A673 (cell line): Measurements from ENCODE around the gene ENOX2. TPM values are rescaled to one million over a fixed set of nuclear protein-coding genes. Genes with fewer than 3 reads are reported as not detected.

Experiments used
- BruUV-seq: library from RNA; stranded (reverse); fragments of 400-500 nt; replicated peaks from 2 replicates; lab custom pipeline; 2021; lab: Mats Ljungman, UMichigan
- CTCF ChIA-PET: fragments of 300-600 bp; sonication (Branson Sonifier 250); formaldehyde crosslinking; loops from one replicate; lab custom pipeline; 2022; ENCODE audit warnings: antibody characterized with exemption; lab: Charles Lee
- POLR2A ChIA-PET: fragments of 300-600 bp; sonication (Branson Sonifier 250); formaldehyde crosslinking; loops from one replicate; lab custom pipeline; 2022; ENCODE audit warnings: antibody characterized with exemption; ENCODE audit not compliant: low non-redundant PET; lab: Charles Lee
- DNase-seq: peaks from one replicate; pipeline ENCODE4 v3.0.0-alpha.2; 2015; ENCODE audit warnings: low spot score
- H3K27ac ChIP-seq: fragments of 200-600 bp; sonication (generic); 2 replicates; pipeline ENCODE4 v1.5.1; 2016; ENCODE audit warnings: mixed run types, low read depth, mild to moderate bottlenecking, mixed read lengths, antibody characterized with exemption, low read length; ENCODE audit not compliant: poor library complexity, severe bottlenecking
- H3K27me3 ChIP-seq: fragments of 200-600 bp; sonication (generic); replicated peaks from 2 replicates; pipeline ENCODE4 v1.6.1; 2017; ENCODE audit warnings: mixed run types, low read depth, mild to moderate bottlenecking, mixed read lengths, antibody characterized with exemption, low read length; ENCODE audit not compliant: insufficient read depth, poor library complexity
- H3K36me3 ChIP-seq: fragments of 200-600 bp; sonication (generic); 2 replicates; pipeline ENCODE4 v1.6.1; 2016; ENCODE audit warnings: mixed run types, mild to moderate bottlenecking, mixed read lengths, antibody characterized with exemption, low read length; ENCODE audit not compliant: insufficient read depth, poor library complexity, severe bottlenecking
- H3K4me1 ChIP-seq: fragments of 200-600 bp; sonication (generic); 2 replicates; pipeline ENCODE4 v1.6.1; 2017; ENCODE audit warnings: mixed run types, mild to moderate bottlenecking, mixed read lengths, antibody characterized with exemption, low read length; ENCODE audit not compliant: insufficient read depth, poor library complexity, severe bottlenecking
- H3K4me3 ChIP-seq: fragments of 200-600 bp; sonication (generic); 2 replicates; pipeline ENCODE4 v1.5.1; 2016; ENCODE audit warnings: low read depth, mixed run types, mild to moderate bottlenecking, mixed read lengths, low read length; ENCODE audit not compliant: poor library complexity, severe bottlenecking
- H3K9me3 ChIP-seq: fragments of 200-600 bp; sonication (generic); 2 replicates; pipeline ENCODE4 v1.6.1; 2016; ENCODE audit warnings: mixed run types, low read depth, mild to moderate bottlenecking, mixed read lengths, antibody characterized with exemption, low read length; ENCODE audit not compliant: poor library complexity, severe bottlenecking
- CTCF ChIP-seq: fragments of 300-800, 200-600 bp; sonication (generic); conservative IDR thresholded peaks from 2 replicates; pipeline ENCODE4 v1.5.1; 2017; ENCODE audit warnings: low read depth, mild to moderate bottlenecking, antibody characterized with exemption, low read length, moderate library complexity, mixed read lengths
- EZH2 ChIP-seq: fragments of 200-600 bp; sonication (generic); IDR thresholded peaks from 2 replicates; pipeline ENCODE4 v1.6.1; 2017; ENCODE audit warnings: borderline replicate concordance, low read depth, mild to moderate bottlenecking, mixed read lengths, antibody characterized with exemption, low read length; ENCODE audit not compliant: poor library complexity, severe bottlenecking
- intact Hi-C: fragments of 100-400 bp; cut with micrococcal nuclease; formaldehyde crosslinking; loops from one replicate; pipeline ENCODE4 v1.10.0; 2022; ENCODE audit not compliant: unreplicated experiment
- total RNA-seq: library from RNA; stranded (reverse); gene quantifications from 2 replicates; pipeline ENCODE4 v1.2.3, GENCODE V29; 2021

Gene ENOX2
- total RNA-seq, 1 experiment from 2014 or later = 12.9 TPM

DNA sequence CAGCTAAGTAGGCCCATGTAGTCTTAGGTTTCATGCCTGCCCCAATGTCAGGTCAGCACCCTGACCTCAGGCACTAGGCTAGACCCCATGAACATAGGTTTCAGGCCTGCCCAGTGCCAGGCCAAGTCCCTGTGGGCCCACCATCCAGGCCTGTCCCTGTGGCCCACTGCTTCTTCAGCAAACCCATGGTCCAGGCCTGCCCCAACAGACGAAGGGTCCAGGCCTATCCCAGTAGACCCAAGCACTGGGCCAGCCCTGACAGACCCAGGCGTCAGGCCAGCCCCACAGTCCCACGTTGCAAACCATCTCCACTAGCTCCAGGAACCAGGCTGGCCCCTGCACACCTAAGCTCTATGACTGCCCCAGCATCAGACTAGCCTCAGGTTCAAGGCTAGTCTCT, 92.4 kb downstream of the ENOX2 start:
- Histone ChIP-seq H3K4me3 (no peak overlapping the region), H3K36me3 (no peaks in the 10 kb centered on the region), H3K9me3 (no peaks in the 10 kb centered on the region), H3K27me3 (no peaks in the 10 kb centered on the region), H3K27ac (no peak overlapping the region), H3K4me1 (no peaks in the 10 kb centered on the region)
- CTCF ChIA-PET = no interaction called here
- intact Hi-C loops = no loop called here
- POLR2A ChIA-PET = no interaction called here
- TF ChIP-seq EZH2 = no peak
- no peak for TF ChIP-seq CTCF
- no peak for DNase-seq
- no TSS peak for BruUV-seq

DNA sequence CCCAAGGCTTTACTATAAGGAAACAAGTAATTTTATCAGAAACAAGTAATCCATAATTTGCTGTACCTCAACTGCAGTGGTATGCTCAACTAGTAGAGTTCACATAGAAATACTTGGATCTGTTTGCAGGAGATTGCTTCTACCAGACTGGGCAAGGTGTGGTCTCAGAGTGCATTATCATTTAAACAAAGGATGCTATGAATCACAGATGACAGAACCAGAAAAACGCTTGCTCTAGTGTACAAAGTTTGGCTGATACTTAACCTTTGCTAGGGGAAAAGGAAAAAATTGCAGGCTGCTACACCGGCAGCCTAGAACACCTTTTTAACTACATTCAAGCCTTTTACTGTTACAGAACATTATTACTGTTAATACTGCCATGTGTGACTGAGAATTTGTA, 97.1 kb downstream of the ENOX2 start:
- no peaks in the 10 kb centered on the region for H3K36me3 ChIP-seq
- no peak for DNase-seq
- CTCF ChIA-PET = no interaction called here
- POLR2A ChIA-PET = no interaction called here
- no TSS peak for BruUV-seq
- no peak for TF ChIP-seq EZH2
- no peak for TF ChIP-seq CTCF
- H3K4me1 ChIP-seq = peaks cover under 1% of the 10 kb centered on the region
- no peaks in the 10 kb centered on the region for H3K9me3 ChIP-seq
- H3K27ac ChIP-seq = no peak overlapping the region
- H3K27me3 ChIP-seq = peaks cover 6% of the 10 kb centered on the region
- H3K4me3 ChIP-seq = no peak overlapping the region
- intact Hi-C loops = no loop called here

GRCh38 chrX:130803537-130803936, 99.5 kb downstream of the ENOX2 start:
- TF ChIP-seq EZH2 (no peak), CTCF (no peak)

More at GRCh38 chrX:130803537-130803936, 99.5 kb downstream of the ENOX2 start:
- Histone ChIP-seq H3K27ac (no peak overlapping the region), H3K4me3 (no peak overlapping the region), H3K9me3 (no peaks in the 10 kb centered on the region), H3K36me3 (no peaks in the 10 kb centered on the region), H3K27me3 (peaks cover 6% of the 10 kb centered on the region), H3K4me1 (peaks cover 11% of the 10 kb centered on the region)
- intact Hi-C loops = no loop called here
- BruUV-seq = no TSS peak
- CTCF ChIA-PET = no interaction called here
- no peak for DNase-seq
- POLR2A ChIA-PET = no interaction called here
